Measurements from ENCODE around the gene PNMT. TPM values are rescaled to one million over a fixed set of nuclear protein-coding genes. Genes with fewer than 3 reads are reported as not detected.

PNMT gene
- polyA plus RNA-seq, 1 donor from 2014 or later = 1.5 TPM

DNA sequence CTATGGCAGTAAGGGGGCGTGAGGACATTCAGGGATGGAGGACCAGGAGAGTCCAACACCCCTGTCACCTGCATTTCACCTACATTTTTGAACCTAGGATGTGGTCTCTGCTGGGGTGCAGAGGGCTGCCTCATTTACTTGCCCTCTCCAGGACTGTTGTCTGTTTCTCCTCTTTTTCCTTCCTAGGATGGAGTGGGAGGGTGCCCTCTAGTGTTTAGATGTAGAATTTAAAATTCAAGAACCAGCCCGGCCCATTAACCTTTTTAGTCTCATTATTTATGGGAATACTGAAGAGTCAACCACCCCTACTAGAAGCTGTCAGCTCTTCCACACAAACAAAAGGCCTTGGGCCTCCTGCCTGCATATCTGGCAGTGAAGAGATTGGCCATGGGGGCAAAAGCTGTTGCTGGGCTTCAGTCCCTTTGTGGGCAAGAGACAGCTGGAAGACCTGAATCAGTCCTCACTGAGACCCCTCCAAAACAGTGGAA, 33.8 kb upstream of the PNMT start:
- Histone ChIP-seq H3K79me2 (replicated peaks; ENCODE audit: insufficient read depth, low read length) (peaks cover 18% of the 10 kb centered on the region), H3K9me3 (ENCODE audit: low read length) (no peaks in the 10 kb centered on the region), H3F3A (ENCODE audit: insufficient read depth, low read length, poor library complexity, severe bottlenecking) (no peaks in the 10 kb centered on the region), H2AFZ (ENCODE audit: low read depth, low read length) (no peak overlapping the region), H3K27me3 (ENCODE audit: insufficient read depth, low read depth, low read length) (peaks cover 3% of the 10 kb centered on the region), H3K4me3 (ENCODE audit: low read length) (no peak overlapping the region), H3K4me2 (ENCODE audit: low read length) (no peak overlapping the region), H3K36me3 (ENCODE audit: insufficient read depth, low read length) (no peaks in the 10 kb centered on the region), H3K27ac (ENCODE audit: low read length) (no peak overlapping the region), H3K9ac (ENCODE audit: low read length) (no peak overlapping the region), H3K9me2 (ENCODE audit: insufficient read depth, low read length) (no peaks in the 10 kb centered on the region), H4K20me1 (ENCODE audit: insufficient read depth) (no peaks in the 10 kb centered on the region)
- no peak for TF ChIP-seq RAD21 (conservative IDR thresholded peaks at IDR 0.05)
- no peak for TF ChIP-seq EP300 (conservative IDR thresholded peaks at IDR 0.05; ENCODE audit: poor library complexity, severe bottlenecking)
- TF ChIP-seq MXI1 (conservative IDR thresholded peaks at IDR 0.05; ENCODE audit: poor library complexity, severe bottlenecking) = no peak
- no peak for TF ChIP-seq POLR2AphosphoS5 (IDR thresholded peaks at IDR 0.05)
- no peak for TF ChIP-seq REST (IDR thresholded peaks at IDR 0.05; ENCODE audit: borderline replicate concordance)
- TF ChIP-seq CTCF (IDR thresholded peaks at IDR 0.05; ENCODE audit: poor library complexity, severe bottlenecking) = peak; percentile 79
- TF ChIP-seq SMC3 (conservative IDR thresholded peaks at IDR 0.05; ENCODE audit: poor library complexity) = peak; percentile 59
- no peak for TF ChIP-seq TAF1 (IDR thresholded peaks at IDR 0.05; ENCODE audit: low read depth)
- TF ChIP-seq EZH2 (IDR thresholded peaks at IDR 0.05; ENCODE audit: borderline replicate concordance, insufficient read depth, low read length, poor library complexity, severe bottlenecking) = no peak

- Histone ChIP-seq H3K36me3 (ENCODE audit: insufficient read depth, low read length) (no peaks in the 10 kb centered on the region), H4K20me1 (ENCODE audit: insufficient read depth) (no peaks in the 10 kb centered on the region), H3F3A (ENCODE audit: insufficient read depth, low read length, poor library complexity, severe bottlenecking) (no peaks in the 10 kb centered on the region), H3K4me3 (ENCODE audit: low read length) (no peak overlapping the region), H3K79me2 (replicated peaks; ENCODE audit: insufficient read depth, low read length) (peaks cover 18% of the 10 kb centered on the region), H2AFZ (ENCODE audit: low read depth, low read length) (no peak overlapping the region), H3K27ac (ENCODE audit: low read length) (no peak overlapping the region), H3K27me3 (ENCODE audit: insufficient read depth, low read depth, low read length) (no peaks in the 10 kb centered on the region), H3K9me2 (ENCODE audit: insufficient read depth, low read length) (no peaks in the 10 kb centered on the region), H3K9ac (ENCODE audit: low read length) (no peak overlapping the region), H3K9me3 (ENCODE audit: low read length) (no peaks in the 10 kb centered on the region), H3K4me2 (ENCODE audit: low read length) (no peak overlapping the region)
- TF ChIP-seq POLR2AphosphoS5 (IDR thresholded peaks at IDR 0.05) = no peak
- TF ChIP-seq EZH2 (IDR thresholded peaks at IDR 0.05; ENCODE audit: borderline replicate concordance, insufficient read depth, low read length, poor library complexity, severe bottlenecking) = no peak
- TF ChIP-seq SMC3 (conservative IDR thresholded peaks at IDR 0.05; ENCODE audit: poor library complexity) = no peak
- no peak for TF ChIP-seq EP300 (conservative IDR thresholded peaks at IDR 0.05; ENCODE audit: poor library complexity, severe bottlenecking)
- TF ChIP-seq CTCF (IDR thresholded peaks at IDR 0.05; ENCODE audit: poor library complexity, severe bottlenecking) = no peak
- TF ChIP-seq RAD21 (conservative IDR thresholded peaks at IDR 0.05) = no peak
- no peak for TF ChIP-seq REST (IDR thresholded peaks at IDR 0.05; ENCODE audit: borderline replicate concordance)
- TF ChIP-seq MXI1 (conservative IDR thresholded peaks at IDR 0.05; ENCODE audit: poor library complexity, severe bottlenecking) = no peak
- no peak for TF ChIP-seq TAF1 (IDR thresholded peaks at IDR 0.05; ENCODE audit: low read depth)
Measured at GRCh38 chr17:39635614-39636176, 32.6 kb upstream of the PNMT start.

Data from neural cell (in vitro differentiated cells).